Prostate gland (tissue), 2 donors: ENCODE results near the gene PTGES3.

ENCODE experiments used
- POLR2AphosphoS5 ChIP-seq: sonication (generic); formaldehyde crosslinking; IDR thresholded peaks from one replicate; pipeline ENCODE4 v1.6.1; 2017; ENCODE audit warnings: antibody characterized with exemption
- TF ChIP-seq, protein P1 (sequence below), 4 experiments: fragments of 200-600 bp in 2 of 4; fragments of 450-650 bp in 2 of 4; sonication (generic) in 2 of 4; IDR thresholded peaks; 1 replicate in 3 of 4; 2 replicates in 1 of 4; pipeline ENCODE4 v1.5.1; 2016 to 2019; ENCODE audit warnings: antibody characterized with exemption in 4 of 4, mild to moderate bottlenecking in 2 of 4, moderate library complexity in 2 of 4

DNA sequence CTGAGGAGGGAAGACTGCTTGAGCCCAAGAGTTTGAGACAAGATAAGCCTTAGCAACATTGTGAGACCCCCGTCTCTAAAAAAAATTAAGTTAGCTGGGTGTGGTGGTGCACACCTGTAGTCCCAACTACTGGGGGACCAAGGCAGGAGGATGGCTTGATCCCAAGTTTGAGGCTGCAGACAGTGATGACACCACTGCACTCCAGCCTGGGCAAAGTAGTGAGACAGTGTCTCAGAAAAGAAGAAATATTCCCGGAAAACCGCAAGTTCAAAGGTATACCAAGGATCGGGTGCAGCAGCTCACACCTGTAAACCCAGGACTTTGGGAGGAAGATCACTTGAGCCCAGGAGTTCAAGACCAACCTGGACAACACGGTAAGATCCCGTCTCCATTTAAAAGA lies 5.8 kb downstream of the PTGES3 start:
- TF ChIP-seq, protein P1, sequence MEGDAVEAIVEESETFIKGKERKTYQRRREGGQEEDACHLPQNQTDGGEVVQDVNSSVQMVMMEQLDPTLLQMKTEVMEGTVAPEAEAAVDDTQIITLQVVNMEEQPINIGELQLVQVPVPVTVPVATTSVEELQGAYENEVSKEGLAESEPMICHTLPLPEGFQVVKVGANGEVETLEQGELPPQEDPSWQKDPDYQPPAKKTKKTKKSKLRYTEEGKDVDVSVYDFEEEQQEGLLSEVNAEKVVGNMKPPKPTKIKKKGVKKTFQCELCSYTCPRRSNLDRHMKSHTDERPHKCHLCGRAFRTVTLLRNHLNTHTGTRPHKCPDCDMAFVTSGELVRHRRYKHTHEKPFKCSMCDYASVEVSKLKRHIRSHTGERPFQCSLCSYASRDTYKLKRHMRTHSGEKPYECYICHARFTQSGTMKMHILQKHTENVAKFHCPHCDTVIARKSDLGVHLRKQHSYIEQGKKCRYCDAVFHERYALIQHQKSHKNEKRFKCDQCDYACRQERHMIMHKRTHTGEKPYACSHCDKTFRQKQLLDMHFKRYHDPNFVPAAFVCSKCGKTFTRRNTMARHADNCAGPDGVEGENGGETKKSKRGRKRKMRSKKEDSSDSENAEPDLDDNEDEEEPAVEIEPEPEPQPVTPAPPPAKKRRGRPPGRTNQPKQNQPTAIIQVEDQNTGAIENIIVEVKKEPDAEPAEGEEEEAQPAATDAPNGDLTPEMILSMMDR (IDR thresholded peaks at IDR 0.05): no peak
- no peak for TF ChIP-seq POLR2AphosphoS5
